NCI-H2171 (cell line): ENCODE measurements around the gene ALLC.
A peak's percentile ranks its signal among the peaks of the same experiment; 100 is the strongest.
"Not testable (repeated sequence)": the region's sequence is repeated elsewhere in the genome, so short reads cannot be mapped to it uniquely, and the experiment has no call there.

Experiments used
- DNase-seq: peaks from one replicate; lab custom pipeline; 2025; lab: John Stamatoyannopoulos, UW

ALLC gene

GRCh38 chr2:3655871-3656761 is 1.9 kb upstream of the ALLC start:
- DNase-seq, result no peak

- DNase-seq, result peak; percentile 43
These were observed 958 bp upstream of the ALLC start for GRCh38 chr2:3656762-3657721.

GRCh38 chr2:3659447-3660432 is 1.7 kb downstream of the ALLC start:
- DNase-seq, result no peak

GRCh38 chr2:3660640-3661039 is 2.6 kb downstream of the ALLC start:
- not testable (repeated sequence) for DNase-seq

- no peak for DNase-seq
These were observed 3.2 kb downstream of the ALLC start for GRCh38 chr2:3661149-3661660.

GRCh38 chr2:3662239-3662638 is 4.2 kb downstream of the ALLC start:
- DNase-seq, result no peak

GRCh38 chr2:3664118-3664517 is 6.1 kb downstream of the ALLC start:
- DNase-seq, result no peak

- no peak for DNase-seq
These were observed 6.9 kb downstream of the ALLC start for GRCh38 chr2:3664925-3665324.

- no peak for DNase-seq
These were observed 8.0 kb downstream of the ALLC start for GRCh38 chr2:3665886-3666612.

GRCh38 chr2:3666613-3666975 is 8.6 kb downstream of the ALLC start:
- DNase-seq, result no peak

GRCh38 chr2:3667151-3667631 is 9.2 kb downstream of the ALLC start:
- DNase-seq, result peak; percentile 82

GRCh38 chr2:3669656-3670055 is 11.7 kb downstream of the ALLC start:
- no peak for DNase-seq

- no peak for DNase-seq
These were observed 12.4 kb downstream of the ALLC start for GRCh38 chr2:3670376-3670775.

- DNase-seq, result no peak
These were observed 12.9 kb downstream of the ALLC start for GRCh38 chr2:3670941-3671340.

- peak; percentile 60 for DNase-seq
These were observed 15.1 kb downstream of the ALLC start for GRCh38 chr2:3672861-3673678.

- DNase-seq, result no peak
These were observed 16.3 kb downstream of the ALLC start for GRCh38 chr2:3674066-3674845.

GRCh38 chr2:3675687-3676086 is 17.7 kb downstream of the ALLC start:
- no peak for DNase-seq

- no peak for DNase-seq
These were observed 19.4 kb downstream of the ALLC start for GRCh38 chr2:3677436-3677835.

GRCh38 chr2:3678212-3678611 is 20.2 kb downstream of the ALLC start:
- DNase-seq, result no peak
